Adipocyte (in vitro differentiated cells): ENCODE data around the gene GRK6.
A peak's percentile ranks its signal among the peaks of the same experiment; 100 is the strongest.

Source experiments
- DNase-seq: peaks from one replicate; pipeline ENCODE4 v3.0.0-alpha.2; 2015; ENCODE audit warnings: low read depth
- H3K27me3 ChIP-seq: replicated peaks from 2 replicates; pipeline ENCODE4 v1.7.0; 2013; ENCODE audit warnings: mild to moderate bottlenecking, low read length, moderate library complexity; ENCODE audit not compliant: control insufficient read depth, insufficient read depth
- H3K36me3 ChIP-seq: 2 replicates; pipeline ENCODE4 v1.7.0; 2013; ENCODE audit warnings: low read length, mild to moderate bottlenecking, moderate library complexity; ENCODE audit not compliant: control insufficient read depth, insufficient read depth, severe bottlenecking
- H3K4me1 ChIP-seq: 2 replicates; pipeline ENCODE4 v1.7.0; 2013; ENCODE audit warnings: mild to moderate bottlenecking, low read length, moderate library complexity; ENCODE audit not compliant: control insufficient read depth, insufficient read depth
- H3K4me3 ChIP-seq: 2 replicates; pipeline ENCODE4 v1.7.0; 2013; ENCODE audit warnings: mild to moderate bottlenecking, low read length, moderate library complexity
- H3K9ac ChIP-seq: 2 replicates; pipeline ENCODE4 v1.7.0; 2013; ENCODE audit warnings: mild to moderate bottlenecking, low read length, moderate library complexity
- H3K9me3 ChIP-seq: 2 replicates; pipeline ENCODE4 v1.7.0; 2013; ENCODE audit warnings: mild to moderate bottlenecking, low read length, moderate library complexity; ENCODE audit not compliant: control insufficient read depth

The GRK6 gene

DNA sequence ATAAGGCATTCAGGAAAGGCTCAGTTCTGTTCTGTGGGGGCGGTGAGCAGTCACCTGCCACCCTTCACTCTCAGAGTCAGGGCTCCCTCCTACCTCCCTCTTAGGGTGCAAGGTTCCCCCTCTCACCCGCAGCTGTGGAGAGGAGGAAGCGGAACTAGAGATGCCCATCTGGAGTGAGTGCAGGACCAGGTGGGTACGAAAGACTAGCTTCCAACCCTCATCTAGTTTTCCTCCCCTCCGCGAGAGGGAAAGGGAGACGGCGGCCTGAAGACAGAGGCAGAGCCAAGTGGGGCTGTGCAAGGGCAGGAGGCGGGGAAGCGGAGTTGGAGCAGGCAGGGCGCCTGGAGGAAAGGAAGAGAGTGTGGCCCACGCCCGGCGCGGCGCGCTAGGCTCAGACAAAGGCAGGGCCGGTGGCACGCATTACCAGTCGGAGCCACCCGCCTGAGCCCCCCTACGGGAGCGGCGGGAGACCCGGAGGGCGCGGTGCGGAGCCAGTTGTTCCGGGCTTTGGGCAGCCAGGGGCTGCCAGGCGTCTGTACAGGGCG lies 27.4 kb downstream of the GRK6 start:
- peak; percentile 43 for DNase-seq
- H3K36me3 ChIP-seq: peaks cover 19% of the 10 kb centered on the region

DNA sequence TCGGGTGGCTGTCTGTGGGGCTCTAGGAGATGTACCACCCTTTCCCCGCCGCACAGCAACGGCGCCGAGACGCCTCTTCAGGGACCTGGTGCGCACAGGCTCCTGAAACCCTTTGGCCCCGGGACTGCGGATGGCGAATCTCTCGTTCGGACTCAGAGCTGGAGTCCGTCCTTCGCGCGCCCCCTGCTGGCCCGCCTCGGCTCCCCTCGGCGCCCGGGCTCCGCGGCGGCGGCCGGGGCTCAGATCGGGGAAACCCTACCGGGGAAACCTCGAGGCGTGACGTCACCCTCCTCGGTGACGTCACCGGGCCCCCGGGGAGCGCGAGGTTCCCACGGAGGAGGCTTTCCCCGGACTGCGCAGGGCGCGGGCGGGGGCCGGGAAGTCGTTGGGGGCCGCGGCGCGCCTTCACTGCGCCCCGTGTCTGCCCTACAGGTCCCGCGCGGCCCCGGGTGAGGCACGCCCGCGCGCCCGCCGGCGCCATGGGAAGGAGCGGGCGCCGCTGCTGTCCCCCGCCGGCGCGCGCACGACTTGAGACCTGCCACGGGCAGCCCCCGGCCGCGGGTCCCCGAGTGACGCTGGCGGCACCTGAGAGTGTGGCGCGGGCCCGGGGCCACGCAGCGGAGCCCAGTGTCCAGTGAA lies 28.0 kb downstream of the GRK6 start:
- DNase-seq: peak; percentile 96
- Histone ChIP-seq H3K9ac (peak overlapping the region; percentile 49), H3K4me3 (peak overlapping the region; percentile 79)

More for the DNA sequence above, 27.4 kb downstream of the GRK6 start:
- H3K27me3 ChIP-seq: no peaks in the 10 kb centered on the region
- peak overlapping the region; percentile 49 for H3K9ac ChIP-seq
- peak overlapping the region; percentile 79 for H3K4me3 ChIP-seq
- H3K9me3 ChIP-seq: no peaks in the 10 kb centered on the region
- peaks cover 17% of the 10 kb centered on the region for H3K4me1 ChIP-seq

DNA sequence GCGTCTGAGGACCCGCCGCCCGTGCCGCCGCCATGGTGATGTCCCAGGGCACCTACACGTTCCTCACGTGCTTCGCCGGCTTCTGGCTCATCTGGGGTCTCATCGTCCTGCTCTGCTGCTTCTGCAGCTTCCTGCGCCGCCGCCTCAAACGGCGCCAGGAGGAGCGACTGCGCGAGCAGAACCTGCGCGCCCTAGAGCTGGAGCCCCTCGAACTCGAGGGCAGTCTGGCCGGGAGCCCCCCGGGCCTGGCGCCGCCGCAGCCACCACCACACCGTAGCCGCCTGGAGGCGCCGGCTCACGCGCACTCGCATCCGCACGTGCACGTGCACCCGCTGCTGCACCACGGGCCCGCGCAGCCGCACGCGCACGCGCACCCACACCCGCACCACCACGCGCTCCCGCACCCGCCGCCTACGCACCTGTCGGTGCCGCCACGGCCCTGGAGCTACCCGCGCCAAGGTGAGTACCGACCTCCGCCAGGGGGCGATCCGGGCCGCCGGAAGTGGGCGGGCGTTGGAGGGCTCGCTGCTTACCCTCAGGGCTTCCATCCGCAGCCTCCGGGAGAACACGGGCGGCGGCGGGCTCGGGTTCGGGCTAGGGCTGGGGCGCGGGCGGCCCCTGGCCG lies 28.7 kb downstream of the GRK6 start:
- peak overlapping the region; percentile 79 for H3K4me3 ChIP-seq
- DNase-seq: peak; percentile 84
- no peaks in the 10 kb centered on the region for H3K27me3 ChIP-seq
- H3K4me1 ChIP-seq: peaks cover 17% of the 10 kb centered on the region
- H3K9me3 ChIP-seq: no peaks in the 10 kb centered on the region
- peak overlapping the region; percentile 49 for H3K9ac ChIP-seq
- H3K36me3 ChIP-seq: peaks cover 27% of the 10 kb centered on the region

More for the DNA sequence above, 28.0 kb downstream of the GRK6 start:
- Histone ChIP-seq H3K4me1 (peaks cover 17% of the 10 kb centered on the region), H3K27me3 (no peaks in the 10 kb centered on the region), H3K9me3 (no peaks in the 10 kb centered on the region), H3K36me3 (peaks cover 24% of the 10 kb centered on the region)

DNA sequence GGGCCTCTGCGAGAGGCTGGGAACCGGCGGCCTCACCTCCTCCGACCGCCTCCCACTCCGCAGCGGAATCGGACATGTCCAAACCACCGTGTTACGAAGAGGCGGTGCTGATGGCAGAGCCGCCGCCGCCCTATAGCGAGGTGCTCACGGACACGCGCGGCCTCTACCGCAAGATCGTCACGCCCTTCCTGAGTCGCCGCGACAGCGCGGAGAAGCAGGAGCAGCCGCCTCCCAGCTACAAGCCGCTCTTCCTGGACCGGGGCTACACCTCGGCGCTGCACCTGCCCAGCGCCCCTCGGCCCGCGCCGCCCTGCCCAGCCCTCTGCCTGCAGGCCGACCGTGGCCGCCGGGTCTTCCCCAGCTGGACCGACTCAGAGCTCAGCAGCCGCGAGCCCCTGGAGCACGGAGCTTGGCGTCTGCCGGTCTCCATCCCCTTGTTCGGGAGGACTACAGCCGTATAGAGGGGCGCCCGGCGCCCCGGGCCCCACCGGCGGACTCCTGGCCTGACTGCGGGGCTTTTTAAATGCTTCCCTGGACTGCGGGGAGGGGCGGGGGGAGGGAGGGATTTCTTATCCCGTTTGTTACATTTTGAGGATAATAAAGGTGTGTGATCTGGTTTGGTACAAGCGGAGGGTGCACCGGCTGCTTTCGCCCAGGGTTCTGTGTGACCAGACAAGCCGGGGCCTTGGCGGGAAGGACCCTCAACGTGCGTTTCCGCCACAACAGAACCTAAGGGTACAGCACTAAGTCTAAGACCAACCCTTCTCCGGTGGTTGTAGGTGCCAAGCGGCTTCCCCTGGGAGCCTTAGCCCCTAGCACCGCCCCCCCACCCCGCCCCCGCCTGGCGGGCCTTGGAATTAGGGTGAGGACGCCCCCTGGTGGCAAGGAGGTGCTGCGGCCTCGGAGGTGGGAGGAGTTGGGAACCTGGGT lies 29.4 kb downstream of the GRK6 start:
- Histone ChIP-seq H3K9me3 (no peaks in the 10 kb centered on the region), H3K9ac (peak overlapping the region; percentile 49), H3K27me3 (no peaks in the 10 kb centered on the region), H3K4me1 (peaks cover 17% of the 10 kb centered on the region), H3K4me3 (peak overlapping the region; percentile 79), H3K36me3 (peaks cover 31% of the 10 kb centered on the region)
- peak; percentile 97 for DNase-seq

DNA sequence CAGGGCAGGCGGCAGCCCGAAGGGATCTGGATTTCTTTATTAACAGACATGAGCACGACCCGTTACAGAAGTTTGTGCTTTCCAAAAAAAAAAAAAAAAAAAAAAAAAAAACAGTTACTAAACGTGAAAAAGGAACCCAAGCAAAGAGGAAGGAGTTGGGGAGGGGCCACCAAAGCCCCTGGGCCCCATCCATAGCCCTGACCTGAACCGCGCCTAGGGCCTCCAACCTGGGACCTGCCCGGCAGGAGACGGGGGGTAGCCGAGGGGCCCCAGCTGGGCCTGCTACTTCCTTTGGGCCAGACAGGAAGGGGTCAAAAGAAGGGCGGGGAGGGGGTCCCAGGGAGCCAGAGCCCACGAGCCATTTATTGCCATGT lies 30.1 kb downstream of the GRK6 start:
- no peak for DNase-seq
- H3K4me3 ChIP-seq: no peak overlapping the region
- H3K9ac ChIP-seq: no peak overlapping the region
- H3K4me1 ChIP-seq: peaks cover 17% of the 10 kb centered on the region
- H3K36me3 ChIP-seq: peaks cover 31% of the 10 kb centered on the region
- H3K27me3 ChIP-seq: no peaks in the 10 kb centered on the region
- no peaks in the 10 kb centered on the region for H3K9me3 ChIP-seq

DNA sequence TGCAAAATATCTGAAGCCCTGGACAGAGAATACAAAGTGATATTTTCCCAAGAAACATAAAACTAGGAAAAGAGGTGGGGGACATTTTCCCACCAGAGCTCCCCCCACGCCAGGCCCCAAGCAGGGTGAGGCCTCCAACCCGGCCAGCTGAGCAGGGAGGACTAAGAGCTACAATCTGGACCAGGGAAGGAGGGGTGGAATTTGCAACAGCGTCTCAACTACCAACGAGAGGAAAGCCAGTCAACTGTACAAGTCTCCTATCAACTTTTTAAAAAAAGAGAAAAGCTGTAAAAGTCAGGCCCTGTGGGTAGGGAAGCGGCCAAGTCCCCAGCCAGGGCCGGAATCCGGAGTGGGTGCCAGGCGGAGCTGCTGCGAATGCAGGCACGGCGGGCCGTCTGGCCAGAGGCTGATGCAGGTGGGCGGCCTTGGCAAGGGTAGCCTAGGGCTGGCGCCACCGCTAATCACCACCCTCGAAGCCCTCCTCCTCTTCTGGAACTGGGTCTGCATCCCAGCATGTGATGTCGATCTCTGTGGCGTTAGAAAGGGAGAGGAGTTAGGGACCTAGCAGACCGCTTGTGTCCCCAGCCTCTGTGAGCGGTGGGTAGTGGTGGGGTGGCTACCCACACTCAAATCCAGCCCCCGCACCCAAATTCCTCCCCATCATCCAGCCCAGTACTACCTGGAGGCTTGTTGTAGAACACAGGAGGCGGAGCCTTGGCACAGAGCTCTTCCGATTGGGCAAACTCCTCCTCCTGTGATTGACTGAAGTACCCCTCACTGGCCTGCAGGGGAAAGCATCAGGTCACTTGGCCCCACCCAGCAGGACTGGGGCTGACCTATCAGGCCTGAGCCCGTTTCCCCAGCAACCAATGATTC lies 30.7 kb downstream of the GRK6 start:
- Histone ChIP-seq H3K4me3 (no peak overlapping the region), H3K4me1 (peaks cover 17% of the 10 kb centered on the region), H3K36me3 (peaks cover 33% of the 10 kb centered on the region), H3K27me3 (no peaks in the 10 kb centered on the region), H3K9ac (no peak overlapping the region), H3K9me3 (no peaks in the 10 kb centered on the region)
- peak; percentile 95 for DNase-seq

DNA sequence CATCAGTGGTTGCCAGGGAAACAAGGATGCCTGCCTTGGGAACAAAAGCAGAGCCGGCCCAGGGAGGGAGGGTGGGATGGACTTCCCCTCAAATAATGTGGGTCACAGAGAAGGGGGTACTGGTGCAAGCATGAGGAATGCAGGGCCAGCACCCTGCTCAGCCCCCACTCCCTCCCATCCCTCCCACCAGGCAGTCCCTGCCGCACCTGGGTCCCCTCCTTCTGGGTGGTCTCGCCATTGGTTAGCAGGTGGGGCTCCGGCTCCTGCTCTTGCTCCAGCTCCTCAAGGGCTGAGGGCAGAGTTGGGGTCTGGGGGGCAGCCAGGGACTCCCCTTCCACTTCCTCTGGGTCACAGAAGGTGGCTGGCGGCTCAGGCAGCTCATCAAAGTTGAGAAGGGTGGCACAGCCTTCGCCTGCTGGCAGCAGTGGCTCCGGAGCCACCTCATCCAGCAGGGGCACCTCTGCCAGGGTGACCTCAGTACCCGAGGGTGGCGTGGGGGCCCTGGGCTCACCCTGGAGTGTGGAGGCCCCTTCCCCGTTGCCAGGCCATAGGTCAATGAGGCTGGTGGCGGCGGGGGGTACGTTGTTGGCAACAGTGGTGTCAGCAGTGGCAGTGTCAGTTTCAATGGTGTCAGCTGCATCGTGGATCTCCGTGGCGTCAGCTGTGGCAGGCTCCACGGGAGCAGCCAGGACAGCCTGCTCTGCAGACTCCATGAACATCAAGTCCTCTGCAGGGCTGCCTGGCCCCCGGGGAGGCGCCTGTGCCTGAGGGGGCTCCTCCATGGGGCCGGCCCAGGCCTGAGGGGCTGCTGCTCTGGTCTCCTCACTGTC lies 31.6 kb downstream of the GRK6 start:
- no peak overlapping the region for H3K9ac ChIP-seq
- DNase-seq: no peak
- no peaks in the 10 kb centered on the region for H3K27me3 ChIP-seq
- no peak overlapping the region for H3K4me3 ChIP-seq
- peaks cover 35% of the 10 kb centered on the region for H3K36me3 ChIP-seq
- H3K4me1 ChIP-seq: peaks cover 17% of the 10 kb centered on the region
- no peaks in the 10 kb centered on the region for H3K9me3 ChIP-seq

DNA sequence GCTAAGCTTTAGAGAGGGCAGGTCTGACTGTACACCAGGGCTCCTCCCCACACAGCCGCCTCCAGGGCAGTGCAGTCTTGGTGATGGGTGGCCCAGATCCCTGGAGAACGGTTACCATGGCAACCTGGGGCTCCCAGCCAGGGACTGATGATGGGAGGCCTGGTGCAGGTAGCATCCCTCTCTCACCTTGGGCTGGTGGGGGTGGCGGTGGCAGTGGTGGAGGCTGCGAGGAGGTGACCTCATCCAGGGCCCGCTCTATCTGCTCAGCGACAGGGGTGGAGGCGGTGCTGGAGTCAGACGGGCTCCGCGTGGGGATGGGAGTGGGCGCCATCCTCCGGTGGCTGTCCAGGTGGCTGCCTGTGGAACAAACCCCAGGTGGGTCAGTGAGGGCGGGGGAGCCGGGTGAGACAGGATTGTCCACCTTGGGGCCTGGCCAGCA lies 32.5 kb downstream of the GRK6 start:
- peaks cover 42% of the 10 kb centered on the region for H3K36me3 ChIP-seq
- no peaks in the 10 kb centered on the region for H3K27me3 ChIP-seq
- DNase-seq: no peak
- peaks cover 16% of the 10 kb centered on the region for H3K4me1 ChIP-seq
- no peak overlapping the region for H3K4me3 ChIP-seq
- no peaks in the 10 kb centered on the region for H3K9me3 ChIP-seq
- no peak overlapping the region for H3K9ac ChIP-seq

DNA sequence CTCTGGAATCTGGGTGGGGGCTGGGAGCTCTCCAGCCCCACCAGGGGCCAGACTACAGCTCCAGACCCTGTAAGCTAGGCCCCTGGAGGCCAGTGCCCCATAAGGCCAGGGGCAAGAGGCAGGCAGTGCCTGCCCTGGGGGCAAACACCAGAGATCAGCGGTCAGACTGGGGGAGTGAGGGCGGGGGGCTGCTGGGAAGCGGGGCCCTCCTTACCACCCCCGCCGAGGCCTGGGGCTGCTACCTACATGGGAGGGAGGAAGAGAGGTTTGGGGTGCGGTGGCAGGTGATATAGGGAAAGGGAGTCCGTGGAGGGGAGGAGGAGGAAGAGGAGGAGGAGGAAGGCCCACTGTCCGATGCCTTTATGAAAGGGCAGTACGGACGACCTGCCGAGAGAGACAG lies 32.9 kb downstream of the GRK6 start:
- Histone ChIP-seq H3K36me3 (peaks cover 42% of the 10 kb centered on the region), H3K4me1 (peaks cover 13% of the 10 kb centered on the region), H3K4me3 (no peak overlapping the region)

More for the DNA sequence above, 32.9 kb downstream of the GRK6 start:
- H3K27me3 ChIP-seq: no peaks in the 10 kb centered on the region
- H3K9ac ChIP-seq: no peak overlapping the region
- no peak for DNase-seq
- H3K9me3 ChIP-seq: no peaks in the 10 kb centered on the region
